ENCODE measurements around the gene SPATA16.

- TF ChIP-seq POLR2A (IDR thresholded peaks at IDR 0.05) (no peak), CTCF (IDR thresholded peaks at IDR 0.05) (no peak)
Observed at GRCh38 chr3:172939651-172940293, 201.3 kb downstream of the SPATA16 start.
